Measurements from ENCODE around the gene TNIP1. TPM values are rescaled to one million over a fixed set of nuclear protein-coding genes. Genes with fewer than 3 reads are reported as not detected.

Gene TNIP1
- total and polyA plus RNA-seq, 10 donors: 67.7 to 260 (median 199) TPM

DNA sequence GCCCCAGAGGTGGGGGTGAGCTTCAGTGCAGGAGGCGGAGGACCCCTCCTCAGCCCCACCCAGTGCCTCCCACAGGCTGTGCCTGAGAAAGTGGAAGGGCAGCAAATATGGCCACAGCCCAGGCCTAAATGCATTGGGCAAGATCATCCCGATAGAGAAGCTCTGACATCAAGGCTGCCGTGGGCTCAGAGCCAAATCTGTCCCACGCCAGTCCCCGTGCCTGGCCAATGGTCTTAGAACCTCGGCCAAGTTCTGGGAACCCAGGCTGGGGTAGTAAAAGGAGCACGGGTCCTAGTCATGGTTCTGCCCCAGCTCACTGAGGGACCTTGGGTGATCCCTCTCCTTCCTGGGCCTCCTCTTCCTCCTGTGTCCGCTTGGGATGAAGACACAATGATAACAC, 27.7 kb upstream of the TNIP1 start:
- Histone ChIP-seq H3K27ac (peak overlapping the region in 4 of 8 donors; percentile 4 to 71 (median 50)), H3K36me3 (peaks cover 0 to 100% (median 74%) of the 10 kb centered on the region in 6 donors), H3K4me1 (peaks cover 8 to 67% (median 36%) of the 10 kb centered on the region in 6 donors), H3K4me3 (no peak overlapping the region), H3K27me3 (replicated peaks in 1 of 7) (no peaks in the 10 kb centered on the region), H3K9me3 (no peaks in the 10 kb centered on the region)
- peak; percentile 54 for DNase-seq
- no peak for TF ChIP-seq CTCF (IDR thresholded peaks at IDR 0.05 in 8 of 11, conservative IDR thresholded peaks at IDR 0.05 in 3 of 11)
- TF ChIP-seq POLR2AphosphoS5 (IDR thresholded peaks at IDR 0.05): peak in 1 of 3 donors; percentile 36
- no peak for TF ChIP-seq POLR2A (IDR thresholded peaks at IDR 0.05)
- intact Hi-C loops (cut with DNase I; ENCODE audit: low total_unique reads): no loop called here
- WGBS, 5 donors: 68 to 77% (median 72%) methylated on average over 8 of the region's 8 CpGs

- peaks cover 0 to 100% (median 74%) of the 10 kb centered on the region in 6 donors for H3K36me3 ChIP-seq
- peak; percentile 41 for DNase-seq
- no peaks in the 10 kb centered on the region for H3K9me3 ChIP-seq
- no peaks in the 10 kb centered on the region for H3K27me3 ChIP-seq (replicated peaks in 1 of 7)
- 81 to 96% (median 88%) methylated on average over 11 of the region's 11 CpGs for WGBS, 5 donors
- H3K4me3 ChIP-seq: no peak overlapping the region
- no peak for TF ChIP-seq CTCF (IDR thresholded peaks at IDR 0.05 in 8 of 11, conservative IDR thresholded peaks at IDR 0.05 in 3 of 11)
- TF ChIP-seq POLR2A (IDR thresholded peaks at IDR 0.05): no peak
- peak in 1 of 3 donors; percentile 45 for TF ChIP-seq POLR2AphosphoS5 (IDR thresholded peaks at IDR 0.05)
- peaks cover 8 to 67% (median 36%) of the 10 kb centered on the region in 6 donors for H3K4me1 ChIP-seq
- intact Hi-C loops (cut with DNase I; ENCODE audit: low total_unique reads): no loop called here
- peak overlapping the region in 3 of 8 donors; percentile 35 to 71 (median 65) for H3K27ac ChIP-seq
These were observed 27.1 kb upstream of the TNIP1 start for GRCh38 chr5:151107738-151108520.

DNA sequence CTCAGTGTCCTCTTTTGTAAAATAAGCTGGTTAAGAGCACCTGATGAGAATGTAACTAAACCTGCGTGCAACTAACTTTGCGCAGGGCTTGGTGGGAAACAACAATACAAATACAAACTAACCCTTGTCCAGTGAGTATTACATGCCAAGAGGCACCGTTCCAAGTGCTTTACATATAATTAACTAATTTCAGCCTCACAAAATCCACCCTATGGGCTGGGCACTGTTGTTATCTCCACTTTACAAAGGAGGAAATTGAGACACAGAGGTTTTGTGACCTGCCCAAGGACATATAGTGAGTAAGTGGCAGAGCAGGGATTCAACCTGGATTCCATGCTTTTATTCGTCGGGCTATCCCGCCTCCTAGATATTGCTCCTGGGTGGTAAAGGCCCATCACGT, 26.2 kb upstream of the TNIP1 start:
- no peak overlapping the region for H3K4me3 ChIP-seq
- no peak for TF ChIP-seq POLR2A (IDR thresholded peaks at IDR 0.05)
- no peak for TF ChIP-seq CTCF (IDR thresholded peaks at IDR 0.05 in 8 of 11, conservative IDR thresholded peaks at IDR 0.05 in 3 of 11)
- no peak for TF ChIP-seq POLR2AphosphoS5 (IDR thresholded peaks at IDR 0.05)
- no peaks in the 10 kb centered on the region for H3K27me3 ChIP-seq (replicated peaks in 1 of 7)
- H3K9me3 ChIP-seq: no peaks in the 10 kb centered on the region
- peak; percentile 6 for DNase-seq
- 71 to 86% (median 77%) methylated on average over 7 of the region's 7 CpGs for WGBS, 5 donors
- H3K36me3 ChIP-seq: peaks cover 0 to 100% (median 77%) of the 10 kb centered on the region in 6 donors
- H3K27ac ChIP-seq: peak overlapping the region in 6 of 8 donors; percentile 1 to 65 (median 36)
- intact Hi-C loops (cut with DNase I; ENCODE audit: low total_unique reads): no loop called here
- H3K4me1 ChIP-seq: peaks cover 8 to 67% (median 36%) of the 10 kb centered on the region in 6 donors

DNA sequence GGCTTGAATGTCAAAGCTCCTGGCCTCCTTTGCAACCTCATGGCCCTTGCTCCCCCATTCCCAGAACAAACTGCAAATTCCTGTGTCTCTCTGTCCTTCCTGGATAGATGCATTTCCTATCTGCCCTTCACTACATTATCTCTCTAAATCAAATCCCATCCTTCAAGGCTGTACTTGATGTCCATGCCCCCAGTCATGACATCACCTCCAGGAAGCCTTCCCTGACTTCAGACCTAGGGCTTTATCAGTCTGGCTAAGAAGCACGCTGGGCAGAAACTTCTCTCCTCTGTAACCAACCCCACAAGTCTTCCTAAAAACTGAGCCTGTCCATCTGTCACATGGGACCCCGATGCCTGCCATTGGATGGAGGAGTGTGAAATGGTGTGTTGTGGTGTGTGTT, 25.7 kb upstream of the TNIP1 start:
- H3K4me1 ChIP-seq: peaks cover 7 to 67% (median 36%) of the 10 kb centered on the region in 6 donors
- H3K9me3 ChIP-seq: no peaks in the 10 kb centered on the region
- H3K27me3 ChIP-seq (replicated peaks in 1 of 7): no peaks in the 10 kb centered on the region
- no peak overlapping the region for H3K4me3 ChIP-seq
- TF ChIP-seq CTCF (IDR thresholded peaks at IDR 0.05 in 8 of 11, conservative IDR thresholded peaks at IDR 0.05 in 3 of 11) (no peak), POLR2A (IDR thresholded peaks at IDR 0.05) (no peak), POLR2AphosphoS5 (IDR thresholded peaks at IDR 0.05) (no peak)
- H3K27ac ChIP-seq: peak overlapping the region in 6 of 8 donors; percentile 1 to 65 (median 36)
- intact Hi-C loops (cut with DNase I; ENCODE audit: low total_unique reads): no loop called here
- WGBS, 5 donors: 89 to 94% (median 91%) methylated on average over 2 of the region's 2 CpGs
- H3K36me3 ChIP-seq: peaks cover 0 to 100% (median 78%) of the 10 kb centered on the region in 6 donors
- DNase-seq: peak; percentile 6

All from spleen (tissue), 11 donors.